Adipocyte (in vitro differentiated cells): ENCODE measurements around the gene OVCA2.
A peak's percentile ranks its signal among the peaks of the same experiment; 100 is the strongest.

ENCODE experiments used
- DNase-seq: peaks from one replicate; pipeline ENCODE4 v3.0.0-alpha.2; 2015; ENCODE audit warnings: low read depth
- H3K27me3 ChIP-seq: replicated peaks from 2 replicates; pipeline ENCODE4 v1.7.0; 2013; ENCODE audit warnings: mild to moderate bottlenecking, low read length, moderate library complexity; ENCODE audit not compliant: control insufficient read depth, insufficient read depth
- H3K36me3 ChIP-seq: 2 replicates; pipeline ENCODE4 v1.7.0; 2013; ENCODE audit warnings: low read length, mild to moderate bottlenecking, moderate library complexity; ENCODE audit not compliant: control insufficient read depth, insufficient read depth, severe bottlenecking
- H3K4me1 ChIP-seq: 2 replicates; pipeline ENCODE4 v1.7.0; 2013; ENCODE audit warnings: mild to moderate bottlenecking, low read length, moderate library complexity; ENCODE audit not compliant: control insufficient read depth, insufficient read depth
- H3K4me3 ChIP-seq: 2 replicates; pipeline ENCODE4 v1.7.0; 2013; ENCODE audit warnings: mild to moderate bottlenecking, low read length, moderate library complexity
- H3K9ac ChIP-seq: 2 replicates; pipeline ENCODE4 v1.7.0; 2013; ENCODE audit warnings: mild to moderate bottlenecking, low read length, moderate library complexity
- H3K9me3 ChIP-seq: 2 replicates; pipeline ENCODE4 v1.7.0; 2013; ENCODE audit warnings: mild to moderate bottlenecking, low read length, moderate library complexity; ENCODE audit not compliant: control insufficient read depth

Gene OVCA2

DNA sequence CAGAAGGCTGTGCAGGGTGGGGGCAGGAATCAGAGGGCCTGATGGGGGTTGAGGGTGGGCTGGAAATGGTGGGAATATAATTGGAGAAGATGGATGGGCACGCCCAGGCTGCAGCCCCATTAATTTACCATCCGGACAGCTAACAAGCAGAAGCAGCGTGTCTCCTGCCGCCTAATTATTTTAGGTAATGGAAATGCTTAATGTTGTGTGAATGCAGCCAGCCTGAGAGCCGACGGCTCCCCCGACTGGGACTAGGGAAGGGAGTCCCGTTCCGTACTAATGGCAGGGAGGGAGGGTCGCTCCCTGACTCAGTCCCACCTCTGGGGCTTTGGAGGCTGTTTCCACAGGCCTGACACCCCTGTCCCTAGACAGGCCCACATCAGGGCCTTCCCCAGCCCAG, 4.7 kb upstream of the OVCA2 start:
- H3K27me3 ChIP-seq = no peaks in the 10 kb centered on the region
- H3K4me3 ChIP-seq = no peak overlapping the region
- peaks cover 14% of the 10 kb centered on the region for H3K4me1 ChIP-seq
- no peaks in the 10 kb centered on the region for H3K9me3 ChIP-seq
- no peak for DNase-seq
- H3K9ac ChIP-seq = no peak overlapping the region
- H3K36me3 ChIP-seq = peaks cover 34% of the 10 kb centered on the region

DNA sequence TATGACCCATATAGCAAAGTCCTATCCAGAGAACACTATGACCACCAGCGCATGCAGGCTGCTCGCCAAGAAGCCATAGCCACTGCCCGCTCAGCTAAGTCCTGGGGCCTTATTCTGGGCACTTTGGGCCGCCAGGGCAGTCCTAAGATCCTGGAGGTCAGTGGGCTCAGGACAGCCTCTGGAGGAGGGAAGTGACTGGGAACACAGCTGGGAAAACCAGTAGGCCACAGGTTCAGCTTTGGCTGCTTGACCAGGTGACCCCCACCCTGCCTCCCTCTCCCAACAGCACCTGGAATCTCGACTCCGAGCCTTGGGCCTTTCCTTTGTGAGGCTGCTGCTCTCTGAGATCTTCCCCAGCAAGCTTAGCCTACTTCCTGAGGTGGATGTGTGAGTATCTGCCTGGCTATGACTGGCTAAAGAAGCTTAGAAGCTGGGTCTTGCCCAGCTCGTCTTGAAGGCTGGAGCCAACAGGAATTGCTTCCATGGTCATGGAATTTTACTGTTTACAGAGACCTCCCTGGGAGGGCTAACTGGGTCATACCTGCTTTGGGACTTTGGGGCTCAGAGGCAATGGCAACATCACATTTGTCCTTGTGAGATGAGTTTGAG, 1.5 kb upstream of the OVCA2 start:
- Histone ChIP-seq H3K36me3 (peaks cover 35% of the 10 kb centered on the region), H3K9me3 (no peaks in the 10 kb centered on the region), H3K4me1 (peaks cover 37% of the 10 kb centered on the region), H3K4me3 (no peak overlapping the region), H3K27me3 (no peaks in the 10 kb centered on the region), H3K9ac (no peak overlapping the region)
- no peak for DNase-seq

DNA sequence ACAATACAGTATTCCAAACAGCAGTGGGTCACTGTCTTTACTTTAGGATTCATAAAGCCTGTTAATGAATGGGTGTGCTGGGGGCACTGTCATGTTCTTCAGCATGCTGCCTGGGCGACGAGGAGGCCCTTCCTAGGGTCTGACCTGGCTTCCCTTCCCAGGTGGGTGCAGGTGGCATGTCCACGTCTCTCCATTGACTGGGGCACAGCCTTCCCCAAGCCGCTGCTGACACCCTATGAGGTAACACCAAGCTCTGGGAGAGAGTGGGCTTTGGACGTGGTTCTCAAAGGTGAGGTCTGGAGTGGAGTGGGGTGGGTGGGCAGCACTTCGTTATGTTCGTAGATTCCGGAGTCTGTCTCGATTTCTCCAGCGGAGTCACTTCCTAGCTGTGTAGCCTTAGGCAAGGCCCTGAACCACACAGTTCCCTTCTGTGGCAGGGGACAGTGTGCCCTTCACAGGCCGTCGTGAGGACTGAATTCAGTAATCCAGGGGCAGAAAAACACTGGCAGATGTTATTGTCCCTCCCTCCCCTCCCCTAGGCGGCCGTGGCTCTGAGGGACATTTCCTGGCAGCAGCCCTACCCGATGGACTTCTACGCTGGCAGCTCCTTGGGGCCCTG, 771 bp upstream of the OVCA2 start:
- Histone ChIP-seq H3K4me1 (peaks cover 37% of the 10 kb centered on the region), H3K9me3 (no peaks in the 10 kb centered on the region), H3K36me3 (peaks cover 29% of the 10 kb centered on the region), H3K27me3 (no peaks in the 10 kb centered on the region), H3K9ac (peak overlapping the region; percentile 93), H3K4me3 (peak overlapping the region; percentile 88)
- DNase-seq = no peak

DNA sequence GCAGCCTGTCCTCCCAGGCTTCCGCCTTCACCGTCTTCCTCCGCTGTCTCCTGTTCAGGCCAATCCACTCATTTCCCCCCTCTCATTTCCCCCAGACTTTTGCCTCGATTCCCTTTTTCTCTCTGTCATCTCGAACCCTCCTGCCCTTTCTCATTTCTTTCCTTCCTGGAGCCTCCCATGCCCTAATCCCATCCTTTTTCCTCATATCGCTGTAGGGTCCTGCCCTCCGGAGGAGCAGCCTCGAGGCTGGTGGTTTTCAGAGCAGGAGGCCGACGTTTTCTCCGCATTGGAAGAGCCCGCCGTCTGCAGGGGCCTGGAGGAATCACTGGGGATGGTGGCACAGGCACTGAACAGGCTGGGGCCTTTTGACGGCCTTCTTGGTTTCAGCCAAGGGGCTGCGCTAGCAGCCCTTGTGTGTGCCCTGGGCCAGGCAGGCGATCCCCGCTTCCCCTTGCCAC, 597 bp downstream of the OVCA2 start:
- Histone ChIP-seq H3K36me3 (peaks cover 16% of the 10 kb centered on the region), H3K9ac (peak overlapping the region; percentile 93), H3K27me3 (no peaks in the 10 kb centered on the region), H3K9me3 (no peaks in the 10 kb centered on the region), H3K4me1 (peaks cover 37% of the 10 kb centered on the region), H3K4me3 (peak overlapping the region; percentile 88)
- peak; percentile 77 for DNase-seq

GRCh38 chr17:2042933-2043332, 1.1 kb downstream of the OVCA2 start:
- Histone ChIP-seq H3K9ac (peak overlapping the region; percentile 93), H3K4me1 (peaks cover 37% of the 10 kb centered on the region), H3K27me3 (no peaks in the 10 kb centered on the region), H3K4me3 (peak overlapping the region; percentile 88), H3K36me3 (peaks cover 11% of the 10 kb centered on the region), H3K9me3 (no peaks in the 10 kb centered on the region)
- no peak for DNase-seq

DNA sequence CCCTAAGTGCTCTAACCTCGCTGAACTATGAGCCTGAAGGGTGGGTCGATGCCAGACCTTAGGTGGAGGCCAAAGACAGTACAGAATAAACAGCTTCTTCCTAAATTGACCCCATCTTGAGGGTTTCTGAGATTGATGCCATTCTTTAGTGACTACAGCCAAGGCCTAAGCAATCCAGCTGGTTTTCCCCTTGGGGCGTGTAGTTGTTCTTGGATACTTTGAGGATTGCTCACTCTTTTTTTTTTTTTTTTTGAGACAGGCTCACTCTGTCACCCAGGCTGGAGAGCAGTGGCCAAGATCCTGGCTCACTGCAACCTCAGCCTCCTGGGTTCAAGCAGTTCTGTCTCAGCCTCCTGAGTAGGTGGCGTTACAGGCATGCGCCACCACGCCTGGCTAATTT, 2.0 kb downstream of the OVCA2 start:
- H3K9ac ChIP-seq = peak overlapping the region; percentile 93
- H3K27me3 ChIP-seq = no peaks in the 10 kb centered on the region
- H3K4me3 ChIP-seq = no peak overlapping the region
- peaks cover 11% of the 10 kb centered on the region for H3K36me3 ChIP-seq
- peaks cover 40% of the 10 kb centered on the region for H3K4me1 ChIP-seq
- no peaks in the 10 kb centered on the region for H3K9me3 ChIP-seq
- DNase-seq = peak; percentile 76

DNA sequence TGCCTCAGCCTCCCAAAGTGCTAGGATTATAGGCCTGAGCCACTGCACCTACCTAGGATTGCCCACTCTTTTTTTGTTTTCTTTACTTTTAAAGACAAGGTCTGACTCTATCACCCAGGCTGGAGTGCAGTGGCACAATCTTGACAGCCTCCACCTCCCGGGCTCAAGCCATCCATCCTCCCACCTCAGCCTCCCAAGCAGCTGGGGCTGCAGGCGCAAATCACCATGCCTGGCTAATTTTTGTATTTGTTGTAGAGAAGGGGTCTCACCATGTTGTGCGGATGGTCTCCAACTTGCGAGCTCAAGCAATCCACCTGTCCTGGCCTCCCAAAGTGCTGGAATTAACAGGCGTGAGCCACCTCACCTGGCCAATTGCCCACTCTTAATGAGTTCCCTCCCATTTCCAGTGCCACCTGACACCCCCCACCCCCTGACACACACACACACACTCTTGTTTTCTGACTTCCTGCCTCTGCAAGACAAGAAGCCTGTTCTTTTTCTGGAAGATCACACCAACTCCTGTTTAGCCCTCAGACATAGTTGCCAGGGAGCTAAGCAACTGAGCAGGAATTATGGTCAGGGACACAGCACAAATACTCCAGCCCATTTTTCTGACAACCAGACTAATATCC, 2.6 kb downstream of the OVCA2 start:
- H3K36me3 ChIP-seq = peaks cover 11% of the 10 kb centered on the region
- no peak overlapping the region for H3K9ac ChIP-seq
- no peaks in the 10 kb centered on the region for H3K9me3 ChIP-seq
- no peak overlapping the region for H3K4me3 ChIP-seq
- peaks cover 44% of the 10 kb centered on the region for H3K4me1 ChIP-seq
- no peaks in the 10 kb centered on the region for H3K27me3 ChIP-seq
- no peak for DNase-seq

DNA sequence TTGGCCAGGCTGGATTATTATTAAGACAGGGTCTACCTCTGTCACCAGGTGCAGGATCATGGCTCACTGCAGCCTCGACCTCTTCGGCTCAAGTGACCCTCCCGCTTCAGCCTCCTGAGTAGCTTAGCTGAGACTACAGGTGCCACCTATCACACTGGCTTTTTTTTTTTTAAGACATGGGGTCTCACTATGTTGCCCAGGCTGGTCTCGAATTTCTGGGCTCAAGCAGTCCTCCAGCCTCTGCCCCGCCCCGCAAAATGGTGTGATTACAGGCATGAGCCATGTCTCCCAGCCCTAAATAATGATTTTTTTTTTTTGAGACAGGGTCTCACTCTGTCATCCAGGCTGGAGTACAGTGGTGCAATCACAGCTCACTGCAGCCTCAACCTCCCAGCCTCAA, 5.8 kb downstream of the OVCA2 start:
- Histone ChIP-seq H3K36me3 (peaks cover 4% of the 10 kb centered on the region), H3K4me3 (no peak overlapping the region), H3K9ac (no peak overlapping the region), H3K27me3 (no peaks in the 10 kb centered on the region), H3K4me1 (peaks cover 34% of the 10 kb centered on the region), H3K9me3 (no peaks in the 10 kb centered on the region)
- DNase-seq = no peak

DNA sequence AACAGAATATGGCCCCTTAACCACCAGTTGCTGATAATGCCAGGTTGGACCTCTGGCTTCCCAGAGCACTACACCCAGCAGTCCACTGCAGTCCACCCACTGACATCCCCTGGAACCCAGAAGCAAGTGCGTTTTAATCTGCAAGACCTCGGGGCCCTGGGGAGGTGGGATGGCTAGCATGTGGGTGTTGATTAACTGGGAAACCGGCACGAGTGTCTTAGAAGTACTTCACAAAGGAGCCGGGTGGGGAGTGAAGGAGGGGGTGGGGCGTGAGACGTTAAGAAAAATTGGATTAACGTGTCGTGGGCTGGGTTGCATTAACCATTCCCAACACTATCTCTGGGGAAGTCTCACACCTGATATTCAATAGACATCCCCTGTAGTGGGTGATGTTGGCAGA, 7.0 kb downstream of the OVCA2 start:
- no peak for DNase-seq
- H3K36me3 ChIP-seq = no peaks in the 10 kb centered on the region
- peaks cover 22% of the 10 kb centered on the region for H3K4me1 ChIP-seq
- H3K9ac ChIP-seq = peak overlapping the region; percentile 84
- H3K27me3 ChIP-seq = no peaks in the 10 kb centered on the region
- H3K9me3 ChIP-seq = no peaks in the 10 kb centered on the region
- peak overlapping the region; percentile 86 for H3K4me3 ChIP-seq

DNA sequence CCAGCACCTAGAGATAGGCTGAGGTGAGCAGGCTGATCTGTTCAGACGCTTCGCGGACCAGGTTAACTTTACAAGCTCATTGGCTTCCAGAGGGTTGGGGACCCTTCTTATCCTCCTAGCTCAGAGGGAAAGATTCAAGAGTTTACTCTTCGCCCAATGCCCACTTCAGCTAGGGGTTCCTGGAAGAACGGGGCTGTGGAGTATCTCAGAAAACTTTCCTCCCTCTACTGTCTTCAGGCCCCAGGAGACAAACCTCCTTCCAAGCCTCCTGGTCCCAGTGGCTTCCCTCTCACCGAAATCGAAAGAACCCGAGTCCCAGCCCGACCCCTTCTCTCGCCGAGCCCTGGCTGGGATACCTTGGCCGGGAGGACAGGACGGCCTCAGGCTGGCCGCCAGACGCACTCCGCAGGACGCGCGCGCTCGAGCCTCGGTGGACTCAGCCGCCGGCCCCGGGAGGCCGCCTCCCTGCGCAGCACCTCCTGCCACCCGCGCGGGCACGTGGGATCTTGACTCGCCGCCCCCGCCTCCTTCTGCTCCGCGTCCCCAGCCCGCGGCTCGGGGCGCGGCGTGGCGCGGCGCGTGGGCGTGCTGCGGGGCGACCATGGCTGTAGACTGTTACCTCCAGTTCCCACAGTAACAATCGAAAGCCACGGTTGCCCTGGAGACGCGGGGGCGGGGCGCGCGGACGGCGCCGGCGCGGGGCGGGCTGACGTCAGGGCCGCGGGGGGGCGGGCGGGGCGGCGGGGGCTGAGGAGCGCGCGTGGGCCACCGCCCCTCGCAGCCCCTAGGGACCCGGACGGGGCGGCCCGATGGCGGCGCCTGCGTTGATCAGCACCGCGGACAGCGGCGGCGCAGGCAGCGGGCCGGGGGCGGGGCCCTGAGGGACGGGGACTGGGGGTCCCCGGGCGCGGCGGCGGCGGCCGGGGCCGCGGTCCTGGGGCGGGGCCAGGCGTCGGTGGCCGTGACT, 7.8 kb downstream of the OVCA2 start:
- Histone ChIP-seq H3K9ac (peak overlapping the region; percentile 84), H3K4me1 (peaks cover 14% of the 10 kb centered on the region), H3K9me3 (no peaks in the 10 kb centered on the region), H3K36me3 (no peaks in the 10 kb centered on the region), H3K27me3 (no peaks in the 10 kb centered on the region), H3K4me3 (peak overlapping the region; percentile 86)
- DNase-seq = peak; percentile 94
